Activated CD4-positive, alpha-beta T cell treated with anti-CD3 and anti-CD28 coated beads for 48 hours (primary cell): ENCODE measurements around the gene TWSG1.

Experiments used
- DNase-seq: peaks from one replicate; pipeline ENCODE4 v3.0.0-alpha.2; 2020

TWSG1 gene

DNA sequence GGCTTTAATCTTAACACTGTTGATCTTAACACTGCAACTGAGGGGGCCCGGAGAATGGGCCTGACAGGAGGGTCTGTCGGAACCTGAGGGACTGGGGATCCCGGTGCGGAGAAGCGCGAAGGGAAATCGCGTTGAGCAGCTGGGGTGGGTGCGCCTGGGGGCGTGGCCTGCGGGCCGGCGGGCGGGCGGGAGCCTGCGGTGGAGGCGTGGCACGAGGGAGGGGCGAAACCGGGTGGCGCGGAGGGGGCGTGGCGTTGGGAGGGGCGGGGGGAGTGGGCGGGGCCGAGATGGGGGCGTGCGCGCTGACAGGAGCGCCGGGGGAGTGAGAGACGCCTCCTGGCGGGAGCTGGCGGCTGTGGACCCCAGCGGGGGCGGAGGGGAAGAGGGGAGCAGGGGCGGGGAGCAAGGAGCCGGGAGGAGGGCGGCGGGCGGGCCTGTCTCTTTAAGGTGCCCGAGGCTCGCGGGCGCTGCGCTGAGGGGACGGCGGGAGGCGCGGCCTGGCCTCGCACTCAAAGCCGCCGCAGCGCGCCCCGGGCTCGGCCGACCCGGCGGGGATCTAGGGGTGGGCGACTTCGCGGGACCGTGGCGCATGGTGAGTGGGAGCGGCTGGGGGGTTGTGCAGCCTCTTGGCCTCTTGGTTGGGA lies at the start of gene TWSG1:
TWSG1 (plus strand) TSS at position 445 of the 644 bp plus-strand sequence. CDS start 2,457 bp downstream, outside the sequence.
- peak; percentile 91 for DNase-seq

DNA sequence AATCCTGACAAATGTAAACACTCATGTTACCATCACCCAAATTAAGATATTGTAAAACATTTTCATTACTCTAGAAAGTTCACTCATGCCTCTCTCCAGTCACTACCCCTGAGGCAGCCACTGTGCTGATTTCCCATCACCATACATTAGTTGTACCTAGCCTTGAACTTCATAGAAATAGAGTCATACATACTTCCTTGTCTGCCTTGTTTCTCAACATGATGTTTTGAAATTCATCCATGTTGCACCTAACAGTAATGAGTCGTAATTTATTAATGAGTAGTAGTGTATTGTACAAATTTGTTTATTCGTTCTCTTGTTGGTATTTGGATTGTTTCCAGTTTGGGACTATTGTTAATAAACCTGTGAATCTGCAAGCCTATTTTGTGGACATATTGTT lies 49.0 kb upstream of the TWSG1 start:
- DNase-seq, result no peak

DNA sequence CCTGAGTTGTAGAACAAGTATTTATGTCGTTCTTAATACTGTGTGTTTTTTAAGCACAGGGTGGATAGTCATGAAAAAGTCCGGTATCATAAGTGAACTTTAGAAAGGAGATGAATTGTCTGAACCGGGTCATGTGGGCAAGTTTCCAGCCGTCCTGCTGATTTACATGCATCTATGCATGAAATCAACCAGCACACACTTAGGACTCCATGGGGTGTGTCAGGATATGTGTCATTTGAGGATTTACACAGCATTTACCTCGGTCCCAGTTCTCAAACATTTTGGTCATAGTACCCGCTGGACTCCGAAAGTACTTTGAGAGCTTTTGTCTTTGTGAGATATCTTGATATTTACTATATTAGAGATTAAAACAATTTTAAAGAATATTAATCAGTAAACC lies 47.5 kb upstream of the TWSG1 start:
- no peak for DNase-seq

DNA sequence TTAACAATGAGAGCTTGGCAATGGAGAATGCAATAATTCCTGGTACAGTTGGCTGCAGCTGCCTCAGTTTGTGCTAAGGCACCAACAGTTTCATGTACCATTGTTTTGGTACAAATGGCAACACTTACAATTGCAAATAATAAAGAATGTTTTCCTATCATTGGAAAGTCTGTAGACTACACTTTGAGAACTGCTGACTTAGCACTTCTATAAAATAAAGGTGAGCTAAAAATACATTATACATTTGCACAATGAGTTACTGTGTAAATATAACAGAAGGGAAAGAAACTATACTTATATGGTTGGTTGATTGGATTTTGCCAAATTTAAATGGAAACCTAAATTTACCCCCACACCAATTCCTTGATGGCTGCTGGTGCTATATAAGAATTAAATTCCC lies 44.9 kb upstream of the TWSG1 start:
- no peak for DNase-seq

DNA sequence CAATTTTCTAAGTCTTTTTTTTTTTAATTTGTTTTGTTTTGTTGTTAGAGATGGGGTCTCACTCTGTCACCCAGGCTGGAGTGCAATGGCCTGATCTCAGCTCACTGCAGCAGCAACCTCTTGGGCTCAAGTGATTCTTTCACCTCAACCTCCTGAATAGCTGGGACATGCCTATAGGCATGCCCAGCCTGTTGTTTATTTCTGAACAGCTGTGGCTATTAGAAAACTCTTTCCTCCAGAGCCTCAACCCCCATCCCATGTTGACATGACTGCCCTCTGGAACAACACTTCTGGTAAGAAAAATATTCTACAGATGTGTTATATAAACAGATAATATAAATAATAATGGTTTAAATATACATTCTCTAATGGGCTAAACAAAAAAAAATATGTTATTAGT lies 44.4 kb upstream of the TWSG1 start:
- DNase-seq, result no peak

DNA sequence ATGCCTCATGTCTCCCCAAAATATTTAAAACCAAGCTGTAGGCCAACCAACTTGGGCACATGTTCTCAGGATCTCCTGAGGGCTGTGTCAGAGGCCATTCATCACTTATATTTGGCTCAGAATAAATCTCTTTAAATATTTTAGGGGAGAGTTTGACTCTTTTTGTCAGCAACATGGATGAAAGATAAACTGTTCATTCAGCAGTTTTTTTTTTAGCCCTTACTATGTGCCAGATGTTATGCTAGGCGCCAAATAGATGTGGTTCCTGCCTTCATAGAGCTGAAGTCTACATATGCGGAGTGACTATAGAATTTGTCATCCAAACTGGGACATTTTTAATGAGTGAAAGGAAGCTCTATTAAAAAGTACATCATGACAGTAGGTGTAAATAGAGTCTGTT lies 42.5 kb upstream of the TWSG1 start:
- DNase-seq, result no peak

DNA sequence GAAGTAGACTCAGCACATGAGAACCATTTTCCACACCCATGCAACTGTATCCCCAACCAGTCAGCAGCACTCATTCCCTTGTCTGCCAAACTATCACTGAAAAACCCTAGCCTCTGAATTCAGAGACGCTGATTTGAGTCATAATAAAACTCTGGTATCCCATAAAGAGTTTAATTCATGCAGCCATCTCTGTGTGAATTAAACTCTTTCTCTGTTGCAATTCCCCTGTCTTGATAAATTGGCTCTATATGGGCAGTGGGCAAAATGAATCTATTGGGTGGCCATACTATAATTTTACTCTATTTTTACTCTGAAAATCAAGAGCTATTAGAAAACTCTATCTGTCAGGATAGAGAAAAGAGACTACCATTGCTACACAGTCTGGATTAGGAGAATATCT lies 40.6 kb upstream of the TWSG1 start:
- DNase-seq, result no peak

DNA sequence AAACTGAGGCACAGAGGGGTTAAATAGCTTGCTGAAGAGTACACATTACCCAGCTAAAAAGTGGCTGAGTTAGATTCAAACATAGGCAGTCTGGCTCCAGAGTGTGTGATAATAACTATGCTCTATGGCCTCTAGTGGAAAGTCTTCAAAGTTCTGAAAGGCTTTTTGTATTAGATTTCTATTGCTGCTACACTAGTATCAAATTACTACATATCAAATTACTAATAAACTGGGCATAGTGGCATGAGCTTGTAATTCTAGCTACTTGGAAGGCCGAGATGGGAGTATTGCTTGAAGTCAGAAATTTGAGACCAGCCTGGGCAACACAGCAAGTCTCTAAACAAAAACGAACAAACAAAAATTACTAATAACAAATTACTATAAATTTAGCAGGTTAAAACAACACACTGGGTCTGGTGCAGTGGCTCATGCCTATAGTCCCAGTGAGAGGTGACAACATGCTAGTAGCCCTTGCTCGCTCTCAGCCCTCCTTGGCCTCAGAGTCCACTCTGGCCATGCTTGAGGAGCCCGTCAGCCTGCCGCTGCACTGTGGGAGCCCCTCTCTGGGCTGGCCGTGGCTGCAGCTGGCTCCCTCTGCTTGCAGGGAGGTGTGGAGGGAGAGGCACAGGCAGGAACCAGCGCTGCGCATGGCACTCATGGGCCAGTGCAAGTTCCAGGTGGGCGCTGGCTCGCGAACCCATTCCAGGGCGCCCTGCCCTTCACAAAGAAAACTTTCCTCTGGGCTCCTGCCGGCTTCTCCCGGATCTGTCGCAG lies 38.2 kb upstream of the TWSG1 start:
- no peak for DNase-seq

DNA sequence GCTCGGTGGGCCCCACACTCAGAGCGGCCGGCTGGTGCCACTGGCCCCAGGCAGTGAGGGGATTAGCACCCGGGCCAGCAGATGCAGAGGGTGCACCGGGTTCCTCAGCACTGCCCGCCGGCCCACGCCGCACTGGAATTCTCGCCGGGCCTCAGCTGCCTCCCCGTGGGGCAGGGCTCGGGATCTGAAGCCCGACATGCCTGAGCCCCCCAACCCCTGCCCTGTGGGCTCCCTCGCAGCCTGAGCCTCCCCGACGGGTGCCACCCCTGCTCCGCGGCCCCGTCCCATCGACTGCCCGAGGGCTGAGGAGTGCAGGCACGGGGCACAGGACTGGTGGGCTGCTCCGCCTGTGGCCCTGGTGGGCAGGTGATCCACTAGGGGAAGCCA lies 37.6 kb upstream of the TWSG1 start:
- DNase-seq, result no peak

DNA sequence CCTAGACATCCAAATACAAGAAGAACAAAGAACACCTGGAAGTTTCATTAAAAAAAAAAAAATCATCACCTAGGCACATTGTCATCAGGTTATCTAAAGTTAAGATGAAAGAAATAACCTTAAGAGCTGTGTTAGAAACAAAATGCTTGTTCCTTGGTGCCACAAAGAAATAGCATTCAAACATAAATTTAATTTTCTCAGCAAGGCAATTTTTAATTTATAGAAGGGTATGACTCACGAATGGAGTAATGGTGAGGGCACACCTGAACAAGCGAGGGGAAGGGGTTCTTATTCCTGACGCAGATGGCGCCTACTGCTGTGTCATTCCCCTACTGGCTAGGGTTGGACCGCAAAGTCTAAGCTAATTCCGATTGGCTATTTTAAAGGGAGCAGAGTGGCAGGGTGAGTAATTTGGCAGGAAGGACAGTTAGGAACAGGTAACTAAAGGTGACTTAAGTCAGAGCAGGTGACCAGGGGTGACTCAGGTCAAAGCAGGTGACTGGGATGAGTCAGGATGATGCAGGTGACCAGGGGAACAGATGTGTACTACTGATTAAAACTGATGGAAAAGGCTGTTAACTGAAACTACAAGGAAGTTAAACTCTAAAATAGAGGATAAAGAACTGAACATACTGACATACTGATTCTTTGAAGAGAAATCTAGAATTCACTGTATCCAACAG lies 30.0 kb upstream of the TWSG1 start:
- no peak for DNase-seq

DNA sequence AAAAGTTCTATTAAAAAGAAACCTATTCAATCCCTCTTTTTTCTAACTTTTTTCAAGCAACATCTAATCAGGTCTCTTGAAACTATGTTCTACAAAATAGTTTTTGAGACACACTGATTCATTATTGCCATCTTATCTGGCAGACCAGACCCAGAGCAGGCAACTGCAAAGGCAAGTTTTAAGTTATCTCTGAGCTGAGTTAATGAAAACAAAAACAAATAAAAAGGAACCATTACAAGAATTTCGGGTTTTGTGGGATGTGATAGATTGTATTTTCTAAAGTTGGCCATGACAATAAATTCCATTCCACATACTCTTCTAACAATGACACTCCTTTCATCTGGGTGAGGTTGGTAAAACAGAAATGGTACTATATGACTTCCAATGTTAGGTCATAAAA lies 15.2 kb upstream of the TWSG1 start:
- no peak for DNase-seq

DNA sequence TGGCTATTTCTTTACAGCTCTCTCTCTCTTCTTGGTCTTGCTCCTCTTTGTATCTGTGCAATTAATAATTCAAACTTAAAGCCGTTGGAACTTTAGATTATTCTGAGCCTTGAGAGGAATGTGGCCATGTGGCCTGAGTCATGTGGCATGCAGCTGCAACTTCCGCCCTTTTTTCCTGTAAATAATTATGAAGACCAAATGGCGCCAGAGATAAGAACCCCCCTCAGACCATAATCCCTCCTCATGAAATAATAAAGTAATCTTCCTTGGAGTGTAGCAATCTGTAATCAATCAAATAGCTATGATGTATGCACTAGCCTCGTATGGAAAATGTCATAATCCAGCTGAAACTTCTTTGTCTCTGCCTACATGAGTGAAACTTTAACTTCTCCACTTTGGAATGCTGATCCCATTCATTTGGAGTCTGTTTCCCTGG lies 13.5 kb upstream of the TWSG1 start:
- no peak for DNase-seq

DNA sequence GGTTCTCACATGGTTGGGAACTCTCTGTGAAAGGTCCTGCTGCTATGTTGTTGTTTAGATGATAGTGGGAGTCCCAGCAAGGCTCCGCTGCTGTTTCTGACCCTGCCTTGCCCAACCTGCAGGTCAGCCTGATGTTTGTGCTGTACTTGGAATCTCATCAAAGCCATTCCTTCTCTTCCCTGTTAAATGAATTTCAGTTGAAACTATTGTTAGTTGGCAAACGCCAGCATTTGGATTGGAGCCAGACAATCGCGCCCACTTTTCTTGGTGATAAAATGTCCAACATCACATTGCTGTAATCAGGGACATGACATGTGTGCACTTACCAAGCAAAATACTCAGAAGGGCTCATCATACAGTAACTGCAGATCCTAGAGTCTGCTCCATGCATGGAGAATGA lies 12.8 kb upstream of the TWSG1 start:
- no peak for DNase-seq

DNA sequence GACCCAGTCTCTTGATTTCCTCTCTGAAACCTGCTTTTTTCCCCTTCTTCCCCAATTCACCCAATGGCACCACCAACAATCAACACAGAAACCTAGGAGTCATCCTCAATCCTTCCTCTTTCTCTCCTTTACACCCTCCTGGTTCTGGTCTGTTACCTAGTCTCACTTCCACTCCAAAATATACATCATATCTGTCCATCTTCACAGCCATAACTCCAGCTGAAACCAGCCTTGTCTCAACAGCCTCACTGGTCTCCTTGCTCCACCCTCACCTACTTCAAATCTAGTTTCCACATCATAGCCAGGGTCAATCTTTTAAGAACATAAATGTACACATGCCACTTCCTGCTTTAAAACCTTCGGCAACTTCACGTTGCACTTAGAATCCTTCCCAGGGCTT lies 11.8 kb upstream of the TWSG1 start:
- DNase-seq, result no peak

DNA sequence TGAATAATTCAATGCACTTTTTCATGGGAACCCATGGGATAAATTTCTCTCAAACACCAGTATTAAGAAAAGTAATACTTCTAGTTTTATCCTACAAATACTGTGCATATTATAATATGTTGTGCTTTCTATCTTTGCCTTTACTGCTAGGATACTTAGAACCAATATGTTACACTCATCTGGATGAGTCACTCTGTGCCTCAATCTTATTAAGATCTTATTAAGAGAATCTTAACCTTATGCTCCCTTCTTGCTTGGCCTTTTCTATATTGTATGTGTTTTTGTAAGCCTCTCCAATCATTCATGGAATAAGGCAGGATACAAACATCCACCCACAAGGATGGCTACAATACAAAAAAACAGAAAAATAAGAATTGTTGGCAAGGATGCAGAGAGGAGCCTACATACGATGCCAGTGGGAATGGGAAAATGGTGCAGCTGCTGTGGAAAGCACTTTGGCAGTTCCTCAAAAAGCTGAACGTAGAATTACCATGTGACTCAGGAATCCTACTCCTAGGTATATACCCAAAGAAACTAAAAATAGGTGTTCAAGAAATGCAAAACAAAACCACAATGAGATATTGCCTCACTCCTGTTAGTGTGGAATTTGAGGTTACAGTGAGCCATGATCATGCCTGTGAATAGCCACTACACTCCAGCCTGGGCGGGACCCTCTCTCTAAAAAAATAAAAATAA lies 10.7 kb upstream of the TWSG1 start:
- no peak for DNase-seq

DNA sequence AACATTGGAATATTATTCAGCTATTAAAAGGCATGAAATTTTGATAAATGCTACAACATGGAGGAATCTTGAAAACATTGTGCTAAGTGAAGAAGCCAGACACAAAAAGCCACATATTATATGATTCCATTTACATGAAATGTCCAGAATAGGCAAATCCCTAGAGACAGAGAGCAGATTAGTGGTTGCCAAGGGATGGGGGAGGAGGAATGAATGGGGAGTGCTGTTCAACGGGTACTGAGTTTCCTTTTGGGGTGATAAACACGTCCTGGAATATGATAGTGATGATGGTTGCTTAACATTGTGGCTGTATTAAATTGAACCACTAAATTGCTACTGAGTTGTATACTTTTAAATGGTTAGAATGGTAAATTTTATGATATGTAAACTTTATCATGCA lies 8.9 kb upstream of the TWSG1 start:
- DNase-seq, result no peak

DNA sequence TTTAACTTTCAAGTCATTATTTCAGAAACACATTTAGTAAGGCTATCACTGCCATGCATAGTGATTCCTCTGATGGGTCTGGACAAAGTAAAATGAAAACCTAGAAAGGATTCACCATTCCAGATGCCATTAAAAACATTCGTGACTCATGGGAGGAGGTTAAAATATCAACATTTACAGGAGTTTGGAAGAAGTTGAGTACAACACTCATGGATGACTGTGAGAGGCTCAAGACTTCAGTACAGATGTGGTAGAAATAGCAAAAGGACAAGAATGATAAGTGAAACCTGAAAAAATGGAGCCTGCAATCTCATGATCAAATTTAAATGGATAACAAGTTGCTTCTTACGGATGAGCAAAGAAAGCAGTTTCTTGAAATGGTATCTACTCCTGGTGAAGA lies 5.8 kb upstream of the TWSG1 start:
- no peak for DNase-seq

DNA sequence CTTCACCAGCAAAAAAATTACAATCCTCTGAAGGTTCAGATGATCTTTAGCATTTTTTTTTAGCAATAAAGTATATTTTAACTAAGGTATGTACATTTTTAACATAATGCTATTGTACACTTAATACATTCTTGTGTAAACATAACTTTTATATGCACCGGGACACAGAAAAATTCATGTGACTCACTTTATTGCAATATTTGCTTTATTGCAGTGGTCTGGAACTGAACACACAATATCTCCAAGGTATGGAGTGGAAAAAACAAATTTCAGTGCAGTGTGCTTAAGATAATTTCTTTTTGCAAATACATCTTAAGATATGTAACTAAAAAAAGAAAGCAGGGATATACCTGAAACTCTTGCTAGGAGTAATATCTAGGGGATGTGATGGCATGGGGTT lies 5.1 kb upstream of the TWSG1 start:
- no peak for DNase-seq

DNA sequence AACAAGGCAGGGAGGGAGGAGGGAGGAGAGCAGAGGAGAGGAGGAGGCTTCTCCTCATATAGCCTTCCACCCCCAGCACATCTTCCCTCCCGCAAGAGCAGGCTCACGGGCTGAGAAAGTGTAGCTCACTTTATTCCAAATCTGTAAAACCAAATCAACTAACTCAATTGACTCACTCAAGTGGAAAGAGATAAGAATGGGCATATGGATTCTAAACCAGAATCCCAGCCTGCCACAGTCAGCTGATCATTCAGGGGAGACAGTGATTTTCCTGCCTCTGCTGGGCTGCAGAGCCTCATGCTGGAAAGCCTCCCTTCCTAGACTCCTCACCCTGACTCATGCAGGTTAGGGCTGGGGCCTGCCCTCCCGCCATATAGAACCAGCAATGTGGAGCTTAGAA lies 4.2 kb upstream of the TWSG1 start:
- DNase-seq, result no peak

DNA sequence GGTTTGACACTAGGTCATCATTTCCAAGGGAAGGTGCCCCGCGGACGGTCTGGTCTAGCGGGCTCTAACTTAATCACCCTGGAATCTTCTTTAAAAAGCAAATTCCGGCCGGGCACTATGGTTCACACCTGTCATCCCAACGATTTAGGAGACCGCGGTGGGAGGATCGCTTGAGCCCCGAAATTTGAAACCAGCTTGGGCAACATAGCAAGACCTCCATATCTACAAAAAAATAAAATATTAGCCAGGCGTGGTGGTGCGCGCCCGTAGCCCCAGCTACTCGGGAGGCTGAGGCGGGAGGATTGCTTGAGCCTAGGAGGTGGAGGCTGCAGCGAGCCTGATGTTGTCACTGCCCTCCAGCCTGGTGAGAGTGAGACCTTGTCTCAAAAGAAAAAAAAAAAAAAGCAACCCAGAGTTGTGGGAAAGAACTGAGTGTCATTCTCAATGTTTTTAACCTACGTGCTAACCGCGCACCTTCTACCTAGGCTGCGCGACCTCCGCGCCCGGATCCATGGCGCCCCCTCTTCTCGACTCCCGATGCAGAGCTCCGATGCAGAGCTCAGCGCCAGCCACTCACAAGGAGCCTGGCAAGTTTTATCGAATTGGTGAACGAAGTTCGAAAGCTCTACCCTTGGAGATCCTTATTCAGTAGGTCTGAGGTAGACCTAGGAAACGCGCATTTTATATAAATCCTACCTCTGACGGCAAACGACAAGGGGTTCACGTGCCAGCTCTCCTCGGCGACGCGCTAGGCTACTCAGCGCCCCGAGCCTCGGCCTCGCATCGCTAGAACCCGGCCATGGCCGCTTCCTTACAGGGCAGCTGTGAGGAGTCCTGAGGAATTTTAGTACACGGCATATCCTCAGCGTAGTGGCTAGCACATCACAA lies 888 bp upstream of the TWSG1 start:
- DNase-seq, result peak; percentile 24

DNA sequence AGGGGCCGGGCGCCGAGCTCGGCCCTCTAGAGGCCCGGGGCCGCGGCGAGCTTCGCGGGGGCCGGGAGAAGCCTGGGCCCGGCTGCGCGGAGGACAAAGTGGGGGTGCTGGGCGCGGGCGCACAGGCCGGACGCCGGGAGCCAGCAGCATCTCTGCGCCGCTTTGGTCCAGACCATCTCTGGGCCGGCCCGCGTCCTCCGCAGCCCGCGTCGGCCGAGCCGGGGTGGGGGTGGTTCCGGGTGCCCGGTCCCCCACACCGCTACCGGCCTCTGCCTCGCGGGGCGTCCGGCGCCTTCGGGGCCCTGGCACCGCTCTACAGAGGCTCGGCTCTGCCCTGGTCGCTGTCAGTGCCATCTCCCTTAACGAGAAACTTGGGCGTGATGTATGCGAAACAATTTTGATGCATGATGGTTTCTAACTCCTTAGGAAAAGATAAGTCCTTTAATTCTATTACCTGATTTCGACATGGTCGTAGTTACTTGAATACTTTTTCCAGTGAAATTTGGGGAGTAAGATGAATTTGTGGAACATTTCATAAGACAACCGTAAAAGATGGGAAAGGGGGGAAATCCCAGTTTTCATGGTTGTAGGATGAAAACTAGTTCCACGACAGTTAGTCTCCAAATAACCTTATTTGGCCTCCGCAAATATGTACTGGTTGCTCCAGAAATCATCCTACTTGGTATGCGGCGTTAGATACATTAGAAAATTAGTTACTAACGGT lies 562 bp downstream of the TWSG1 start:
- peak; percentile 48 for DNase-seq

DNA sequence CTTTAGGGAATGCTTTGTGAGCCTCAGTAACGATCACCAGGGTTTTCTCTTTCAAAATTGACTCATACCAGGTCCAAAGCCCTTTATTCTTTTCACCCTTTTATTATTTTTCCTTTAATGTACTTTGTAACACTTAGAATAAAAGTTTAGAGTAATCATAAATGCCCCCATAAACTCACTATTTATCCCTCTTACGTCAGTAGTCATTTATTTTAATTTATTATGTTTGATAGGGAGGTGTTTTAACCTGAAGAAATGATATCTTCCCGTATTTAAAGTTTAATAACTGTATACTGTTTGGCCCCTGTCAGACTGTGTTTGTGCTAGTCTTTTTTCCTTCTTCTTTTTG lies 1.1 kb downstream of the TWSG1 start:
- no peak for DNase-seq
